HG03442 (cell line): ENCODE results near the gene ALG2.

ENCODE experiments used
- ATAC-seq: cut with Tn5 transposase; IDR thresholded peaks from one replicate; pipeline ENCODE4 v1.9.1; 2021; ENCODE audit warnings: mild to moderate bottlenecking, moderate library complexity; ENCODE audit not compliant: unreplicated experiment

Gene ALG2, protein sequence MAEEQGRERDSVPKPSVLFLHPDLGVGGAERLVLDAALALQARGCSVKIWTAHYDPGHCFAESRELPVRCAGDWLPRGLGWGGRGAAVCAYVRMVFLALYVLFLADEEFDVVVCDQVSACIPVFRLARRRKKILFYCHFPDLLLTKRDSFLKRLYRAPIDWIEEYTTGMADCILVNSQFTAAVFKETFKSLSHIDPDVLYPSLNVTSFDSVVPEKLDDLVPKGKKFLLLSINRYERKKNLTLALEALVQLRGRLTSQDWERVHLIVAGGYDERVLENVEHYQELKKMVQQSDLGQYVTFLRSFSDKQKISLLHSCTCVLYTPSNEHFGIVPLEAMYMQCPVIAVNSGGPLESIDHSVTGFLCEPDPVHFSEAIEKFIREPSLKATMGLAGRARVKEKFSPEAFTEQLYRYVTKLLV

DNA sequence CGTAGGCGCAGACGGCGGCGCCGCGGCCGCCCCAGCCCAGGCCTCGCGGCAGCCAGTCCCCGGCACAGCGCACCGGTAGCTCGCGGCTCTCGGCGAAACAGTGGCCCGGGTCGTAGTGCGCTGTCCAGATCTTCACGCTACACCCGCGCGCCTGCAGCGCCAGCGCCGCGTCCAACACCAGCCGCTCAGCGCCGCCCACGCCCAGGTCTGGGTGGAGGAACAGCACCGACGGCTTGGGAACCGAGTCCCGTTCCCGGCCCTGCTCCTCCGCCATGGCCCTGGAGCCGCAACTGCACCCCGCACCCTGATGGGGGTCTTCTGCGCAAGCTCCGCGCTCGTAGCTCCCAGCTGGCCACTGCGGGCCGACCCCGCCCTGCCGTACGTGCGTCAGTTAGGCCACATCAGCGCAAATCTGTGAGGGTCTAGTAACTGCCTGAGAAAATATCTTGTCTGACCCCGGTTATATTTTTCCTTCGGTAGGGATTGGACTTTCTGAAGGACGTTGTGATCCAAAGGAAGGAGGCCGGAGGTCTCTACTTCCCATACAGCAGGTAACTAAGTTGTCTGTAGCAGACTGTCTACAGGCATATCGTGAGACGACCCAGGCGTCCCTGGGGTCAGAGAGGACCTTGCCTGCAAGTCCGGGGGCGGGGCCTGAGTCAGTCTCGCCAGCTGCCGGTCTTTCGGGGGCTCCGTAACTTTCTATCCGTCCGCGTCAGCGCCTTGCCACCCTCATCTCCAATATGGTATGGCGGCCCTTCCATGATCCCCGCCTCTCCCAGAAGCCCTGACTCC is at the start of gene ALG2, which contains the start of gene SEC61B:
TSS of gene ALG2 (minus strand) at position 322 of the 795 bp plus-strand sequence. CDS start at position 274, 48 bp downstream.
TSS of gene SEC61B (plus strand) at position 662 of the 795 bp plus-strand sequence. CDS start at position 744, 82 bp downstream.
- peak; percentile 91 for ATAC-seq

DNA sequence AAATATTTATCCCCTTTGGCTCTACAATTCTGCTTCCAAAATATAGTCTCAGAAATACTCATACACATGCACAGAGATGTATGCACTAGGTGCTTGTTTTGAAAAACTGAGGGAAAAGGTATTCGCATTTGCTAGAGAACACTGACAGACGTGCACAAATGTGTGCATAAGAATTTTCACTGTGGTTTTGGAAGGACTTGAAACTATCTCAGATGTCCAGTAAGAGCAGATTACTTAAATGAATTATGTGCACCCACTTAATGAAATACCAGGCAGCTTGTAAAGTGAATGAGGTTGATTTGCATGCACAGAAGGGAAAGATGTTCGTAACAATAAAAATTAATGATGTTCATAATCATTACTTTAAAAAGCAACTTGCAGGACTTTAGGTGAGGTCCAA is 48.7 kb upstream of the ALG2 start:
- no peak for ATAC-seq

DNA sequence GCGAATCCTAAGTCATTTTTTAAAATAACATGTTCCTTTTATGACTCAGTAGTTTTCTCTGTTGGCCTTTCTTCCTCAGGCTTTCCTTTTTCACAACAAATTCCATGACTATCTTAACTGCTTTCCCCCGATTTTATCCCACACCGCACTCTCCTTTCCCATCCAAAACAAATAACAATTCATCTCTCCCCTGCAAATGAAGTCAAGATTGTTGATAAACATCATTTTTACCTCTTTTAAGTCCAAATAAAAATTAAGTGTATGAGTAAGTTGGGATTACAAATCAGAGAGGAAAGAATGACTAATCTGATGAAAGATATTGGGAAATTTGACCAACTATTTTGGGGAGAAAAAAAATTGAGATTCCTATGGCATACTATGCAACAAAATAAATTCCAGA is 47.7 kb upstream of the ALG2 start:
- no peak for ATAC-seq

DNA sequence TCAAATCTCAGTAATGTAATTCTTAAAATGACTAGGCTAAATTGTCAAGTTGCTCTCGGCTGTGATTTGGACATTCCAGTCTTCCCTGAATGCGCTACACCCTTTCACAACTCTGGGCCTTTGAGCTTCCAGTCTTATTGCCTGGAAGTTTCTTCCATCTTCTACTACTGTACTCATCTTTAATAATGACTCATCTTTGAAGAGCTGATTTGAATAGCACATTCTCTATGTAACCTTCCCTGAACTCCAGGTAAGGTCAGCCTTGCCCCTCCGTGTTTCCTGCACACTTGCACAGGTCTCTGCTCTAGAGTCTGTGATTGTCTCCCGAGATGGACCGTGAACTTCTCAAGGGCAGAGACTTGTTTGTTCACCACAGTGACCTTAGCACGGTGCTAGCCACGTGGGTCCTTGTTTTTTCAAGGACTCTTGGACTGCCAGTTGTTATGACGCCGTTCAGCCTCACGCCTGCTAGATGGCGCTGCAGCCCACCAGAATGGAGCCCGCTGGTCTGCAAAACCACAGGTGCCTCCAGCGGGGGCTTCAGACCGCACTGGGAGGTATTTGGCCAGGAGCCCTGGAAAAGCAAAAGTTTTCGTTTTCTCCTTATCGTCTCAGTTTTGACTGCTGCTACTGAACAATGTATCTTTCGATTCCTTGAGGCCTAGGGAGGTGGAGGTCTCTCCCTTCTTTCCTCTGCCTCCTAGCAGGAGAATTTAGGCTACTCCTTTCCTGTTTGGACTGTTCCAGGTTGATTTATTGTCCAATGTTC is 44.7 kb upstream of the ALG2 start:
- ATAC-seq: peak; percentile 61

DNA sequence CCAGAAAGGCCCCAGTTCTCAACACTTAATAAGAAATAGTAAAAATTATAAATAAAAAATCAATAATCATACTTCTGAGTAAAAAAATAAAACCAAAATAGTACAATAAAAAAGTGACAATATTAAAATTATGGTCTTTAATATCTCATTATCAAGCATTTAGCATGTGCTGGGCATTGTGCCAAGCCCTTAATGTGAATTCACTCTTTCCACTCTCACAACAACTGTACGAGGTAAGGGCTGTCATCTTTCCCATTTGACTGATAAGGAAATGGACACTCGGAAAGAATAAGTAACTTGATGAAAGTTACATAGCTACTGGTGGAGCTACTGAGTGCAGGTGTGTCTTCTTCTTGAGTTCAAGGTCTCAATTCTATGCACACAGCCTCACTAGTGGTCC is 43.9 kb upstream of the ALG2 start:
- ATAC-seq: no peak

DNA sequence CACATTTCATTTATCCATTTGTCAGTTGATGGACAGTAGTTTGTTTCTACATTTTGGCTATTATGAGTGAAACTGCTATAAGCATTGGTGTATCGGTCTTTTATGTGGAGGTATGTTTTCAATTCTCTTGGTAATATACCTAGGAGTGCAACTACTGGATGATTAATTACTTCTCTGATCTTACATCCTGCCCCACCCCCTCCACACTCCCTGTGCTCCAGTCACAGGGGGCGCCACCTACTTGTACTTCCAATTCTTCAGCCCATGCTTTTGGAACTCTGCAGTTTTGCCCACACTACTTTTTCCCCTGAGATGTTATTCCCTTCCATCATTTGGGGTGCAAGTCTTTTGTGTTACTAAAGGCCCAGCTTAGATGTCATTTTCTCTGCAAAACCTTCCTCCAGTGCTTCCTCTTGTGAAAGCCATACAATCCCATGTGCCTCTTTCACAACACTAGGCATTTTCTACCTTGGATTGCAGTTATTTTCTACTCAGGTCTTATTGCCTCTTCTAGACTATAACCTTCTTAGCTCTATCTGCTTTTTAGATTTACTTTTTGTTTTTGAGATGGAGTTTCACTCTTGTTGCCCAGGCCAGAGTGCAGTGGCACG is 42.4 kb upstream of the ALG2 start:
- no peak for ATAC-seq

DNA sequence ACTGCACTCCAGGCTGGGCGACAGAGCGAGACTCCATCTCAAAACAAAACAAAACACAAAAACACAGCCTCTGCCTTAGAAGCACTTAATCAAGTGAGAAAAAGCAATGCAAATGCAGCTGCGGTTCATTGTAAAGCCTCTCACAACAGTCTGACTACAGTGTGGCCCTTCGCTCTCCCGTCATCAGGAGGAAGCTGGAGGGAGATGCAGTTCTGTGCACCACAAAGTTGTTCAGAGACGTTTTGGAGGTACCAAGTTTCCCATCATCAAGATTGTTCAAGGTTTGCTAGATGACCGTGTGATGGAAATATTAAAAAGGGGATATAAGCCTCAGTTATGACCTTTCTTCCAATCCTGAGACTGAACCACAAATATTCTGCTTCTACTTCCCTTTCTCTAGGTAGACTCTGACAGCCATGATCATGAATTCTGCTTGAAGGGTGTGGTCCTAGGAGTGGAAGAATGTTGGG is 41.2 kb upstream of the ALG2 start:
- ATAC-seq: peak; percentile 60

DNA sequence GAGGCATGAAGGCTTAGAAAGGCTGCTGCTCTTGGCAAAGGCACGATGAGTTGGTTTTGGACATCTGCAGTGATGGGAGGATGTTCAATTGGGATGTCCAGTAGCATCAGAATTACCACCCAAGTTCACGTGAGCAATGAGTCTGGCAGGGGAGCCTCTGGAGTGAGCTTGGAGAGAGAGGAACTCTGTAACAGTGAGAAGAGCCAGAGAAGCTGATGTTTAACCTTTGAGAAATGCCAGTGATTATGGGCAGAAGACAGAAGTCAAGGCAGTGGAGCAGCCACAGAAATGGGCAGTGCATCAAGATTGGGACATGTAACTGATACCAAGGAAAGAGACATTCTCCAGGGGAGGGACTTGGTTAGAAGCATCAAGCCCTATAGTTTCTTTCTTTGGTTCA is 40.2 kb upstream of the ALG2 start:
- ATAC-seq: no peak

DNA sequence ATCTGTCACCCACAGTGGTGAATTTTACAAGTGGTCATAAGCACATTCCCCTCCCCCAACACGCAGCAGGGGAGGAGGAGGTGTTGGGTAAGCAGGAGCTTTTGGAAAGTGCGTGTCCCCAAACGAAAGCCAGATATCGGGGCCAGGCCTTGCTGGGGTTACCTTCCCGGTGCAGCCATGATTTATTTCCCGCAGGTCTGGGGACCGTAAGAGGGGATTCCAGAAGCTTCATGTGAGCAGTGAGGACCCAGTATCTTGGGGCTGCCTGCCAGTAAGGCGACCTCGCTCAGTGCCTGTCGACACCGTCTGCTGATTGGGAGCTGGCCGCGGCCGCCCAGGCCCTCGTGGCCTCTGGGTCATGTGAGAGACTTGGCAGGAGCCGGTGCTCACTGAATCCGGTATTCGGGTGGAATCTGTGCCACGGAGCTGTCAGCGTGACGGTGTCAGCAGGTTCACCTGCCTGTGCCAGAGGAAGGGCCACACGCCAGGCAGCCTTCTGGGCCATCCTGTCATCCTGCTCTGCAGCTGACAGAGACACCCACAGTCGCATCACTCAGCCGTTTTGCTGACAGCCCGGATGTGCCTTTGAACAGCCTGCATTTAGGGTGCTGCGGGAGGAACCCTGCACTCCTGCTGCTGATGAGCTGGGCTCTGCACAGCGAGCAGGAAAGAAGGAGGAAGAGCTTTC is 37.6 kb upstream of the ALG2 start:
- no peak for ATAC-seq

DNA sequence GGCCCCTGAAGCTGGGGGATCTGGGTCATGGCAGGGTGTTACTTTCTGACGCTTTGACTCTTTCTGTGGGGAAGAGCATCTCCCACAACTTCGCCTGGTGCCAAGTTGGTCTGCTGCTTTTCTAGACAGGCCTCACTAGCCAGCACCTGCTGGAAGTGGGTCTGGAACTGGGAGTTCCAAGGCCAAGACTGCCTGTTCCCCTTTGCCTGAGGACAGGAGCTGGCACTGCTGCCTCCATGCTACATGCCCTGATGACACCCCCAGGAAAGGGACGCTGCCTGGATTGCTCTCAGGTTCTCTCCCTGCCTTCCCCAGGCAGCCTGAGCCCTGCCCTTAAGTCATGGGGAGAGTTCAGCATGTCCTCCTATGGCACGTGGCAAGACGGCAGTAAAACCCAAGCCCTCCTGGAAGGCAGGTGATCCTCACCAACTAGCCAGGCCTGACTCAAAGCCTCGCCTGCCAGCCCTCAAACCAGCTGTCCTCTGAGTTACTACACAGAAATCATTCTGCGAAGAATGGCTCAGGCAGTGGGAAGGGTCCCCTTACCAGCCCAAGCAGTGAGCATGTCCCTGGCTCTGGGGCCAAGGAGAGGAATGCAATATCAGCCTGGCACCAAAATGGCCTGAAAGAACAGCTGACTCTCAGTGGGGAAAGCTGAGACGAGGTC is 36.1 kb upstream of the ALG2 start:
- ATAC-seq: no peak

DNA sequence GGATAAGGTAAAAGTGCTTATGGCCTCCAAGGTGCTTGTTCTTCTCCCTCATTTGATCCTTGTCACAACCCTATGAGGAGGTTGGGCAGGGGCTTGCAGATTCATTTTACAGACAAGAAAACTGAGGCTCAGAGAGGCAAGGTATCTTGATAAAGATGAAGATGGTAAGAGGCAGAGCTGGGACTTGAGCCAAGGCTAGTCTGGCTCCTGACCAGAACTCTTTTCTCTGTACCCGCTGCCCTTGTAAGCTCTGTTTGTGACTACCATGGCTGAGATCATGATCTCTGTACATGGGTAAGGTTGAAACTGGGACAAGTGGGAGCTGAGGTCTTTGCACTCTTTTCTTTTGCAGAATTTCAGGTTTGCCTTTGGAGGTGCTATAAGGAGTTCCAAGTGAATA is 33.9 kb upstream of the ALG2 start:
- no peak for ATAC-seq

DNA sequence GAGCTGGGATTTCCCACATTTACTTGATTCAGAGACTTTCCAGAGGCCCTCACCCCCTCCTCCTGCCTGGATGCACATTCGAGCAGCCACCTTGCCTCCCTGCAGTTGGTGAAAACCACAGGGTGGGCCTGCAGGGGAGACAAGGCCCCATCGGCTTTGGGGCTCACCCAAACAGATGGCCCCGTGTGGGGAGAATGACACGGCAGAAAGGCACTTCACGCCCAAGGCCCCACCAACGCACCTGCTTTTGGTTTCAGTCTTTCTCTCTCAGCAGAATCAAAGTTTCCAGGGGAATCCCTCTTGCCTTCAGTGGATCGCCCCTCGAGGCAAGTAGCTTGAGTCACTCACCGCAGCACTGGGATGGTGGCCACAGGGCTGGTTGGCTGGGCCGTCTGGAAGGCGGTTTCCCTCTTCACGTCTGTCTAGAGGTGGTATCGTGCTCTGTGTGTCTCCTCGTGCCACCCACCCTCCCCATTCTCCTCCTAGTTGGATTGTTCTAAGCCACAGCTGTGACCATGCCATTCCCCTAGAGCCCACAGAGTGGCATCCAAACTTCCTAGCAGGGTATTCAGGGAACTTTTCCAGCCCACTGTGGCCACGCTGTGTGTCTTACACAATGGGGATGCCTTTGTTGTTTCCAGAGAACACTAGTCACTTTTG is 32.2 kb upstream of the ALG2 start:
- peak; percentile 82 for ATAC-seq

DNA sequence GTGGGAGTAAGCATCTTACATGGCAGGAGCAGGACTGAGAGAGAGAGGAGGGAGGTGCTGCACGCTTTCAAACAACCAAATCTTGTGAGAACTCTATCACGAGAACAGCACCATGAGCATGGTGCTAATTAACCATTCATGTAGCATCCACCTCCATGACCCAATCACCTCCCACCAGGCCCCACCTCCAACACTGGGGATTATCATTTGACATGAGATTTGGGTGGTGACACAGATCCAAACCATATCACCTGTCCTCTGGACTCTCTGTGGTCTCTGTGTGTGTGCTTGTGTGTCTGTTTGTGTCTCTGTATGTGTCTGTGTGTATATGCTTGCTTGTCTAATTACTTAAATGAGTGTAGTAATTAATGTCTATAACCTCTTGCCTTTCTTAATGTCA is 31.4 kb upstream of the ALG2 start:
- peak; percentile 34 for ATAC-seq

DNA sequence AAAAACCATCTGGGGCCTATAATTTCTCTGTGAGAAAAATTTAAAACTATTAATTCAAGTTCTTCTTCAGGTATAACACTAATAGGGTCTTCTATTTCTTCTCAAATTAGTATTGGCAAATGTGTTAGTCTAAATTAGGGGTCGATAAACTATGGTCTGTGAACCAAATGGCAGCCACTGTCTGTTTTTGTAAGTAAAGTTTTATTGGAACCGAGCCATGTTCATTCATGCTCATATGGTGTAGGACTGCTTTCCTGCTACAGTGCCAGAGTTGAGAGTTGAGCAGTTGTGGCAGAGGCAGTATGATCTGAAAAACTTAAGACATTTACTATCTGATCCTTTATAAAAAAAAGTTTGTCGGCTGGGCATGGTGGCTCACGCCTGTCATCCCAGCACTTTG is 29.4 kb upstream of the ALG2 start:
- no peak for ATAC-seq

DNA sequence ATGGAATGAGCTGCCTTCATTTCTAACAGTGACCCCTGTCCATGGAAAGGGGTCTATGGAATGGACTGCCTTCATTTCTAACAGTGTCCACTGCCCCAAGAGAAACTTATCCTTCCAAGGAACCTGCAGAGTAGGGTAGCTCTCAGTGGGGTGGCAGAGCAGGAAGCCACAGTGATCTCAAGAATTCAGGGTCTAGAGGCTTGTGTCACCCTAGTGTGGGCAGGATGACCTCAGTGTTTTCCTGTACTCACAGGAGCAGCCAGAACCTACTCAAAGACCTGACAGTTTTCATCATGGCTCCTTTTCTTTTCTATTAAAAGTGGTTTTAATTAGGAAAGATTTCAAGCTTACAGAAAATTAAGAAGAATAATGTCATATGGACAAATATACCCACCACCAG is 27.9 kb upstream of the ALG2 start:
- ATAC-seq: no peak

DNA sequence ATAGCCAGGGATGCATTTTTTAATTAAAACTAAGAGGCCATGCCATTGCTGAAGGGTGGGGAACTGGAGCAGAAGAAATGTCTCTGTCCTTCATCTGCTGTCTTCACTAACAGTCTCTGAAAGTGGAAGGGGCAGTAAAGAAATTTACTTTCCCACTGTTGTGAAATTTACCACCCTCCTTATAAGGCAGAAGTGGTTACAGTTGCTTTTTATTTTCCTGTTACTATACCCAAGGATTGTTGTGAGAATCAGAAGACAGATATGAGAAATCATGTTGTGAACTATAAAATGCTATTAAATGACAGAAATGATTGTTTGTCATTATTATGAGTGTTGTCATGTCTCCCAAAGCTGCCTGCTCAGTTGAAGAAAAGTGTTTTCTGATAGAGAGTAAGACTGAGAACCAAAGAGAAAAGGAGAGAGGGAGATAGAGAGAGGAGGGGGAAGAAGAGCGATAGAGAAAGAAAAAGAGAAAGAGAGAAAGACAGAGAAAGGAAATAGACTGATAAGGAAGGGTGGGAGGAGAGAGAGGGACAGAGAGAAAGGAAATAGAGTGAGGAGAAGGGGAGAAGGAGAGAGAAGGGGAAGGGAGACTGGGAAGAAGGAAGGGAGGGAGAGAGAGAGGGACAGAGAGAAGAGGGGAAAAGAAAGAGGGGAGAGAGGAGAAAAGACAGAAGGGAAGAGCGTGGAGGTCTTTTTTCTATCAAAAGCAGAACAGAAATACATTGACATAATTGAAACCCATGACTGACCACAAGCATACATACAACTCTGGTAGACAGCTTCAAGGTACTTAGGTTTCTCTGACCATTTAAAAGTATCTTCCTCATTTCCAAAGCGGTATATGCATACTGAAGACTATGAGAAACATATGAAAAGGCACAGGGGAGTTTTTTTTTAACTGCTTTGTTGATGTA is 22.9 kb upstream of the ALG2 start:
- peak; percentile 87 for ATAC-seq

DNA sequence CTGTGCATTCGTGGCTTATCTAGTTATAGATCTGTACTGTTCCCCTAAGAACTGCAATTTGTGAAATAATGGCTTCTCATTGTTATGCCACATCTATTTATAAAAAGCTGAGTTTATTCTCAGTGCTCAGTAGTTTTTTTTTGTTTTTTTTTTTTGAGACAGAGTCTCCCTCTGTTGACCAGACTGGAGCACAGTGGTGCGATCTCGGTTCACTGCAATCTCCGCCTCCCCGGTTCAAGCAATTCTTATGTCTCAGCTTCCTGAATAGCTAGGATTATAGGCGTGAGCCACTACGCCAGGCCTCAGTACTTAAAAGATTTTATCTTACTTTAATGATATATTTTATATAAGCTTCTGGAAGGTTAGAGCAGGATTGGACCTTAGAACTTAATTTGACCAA is 19.4 kb upstream of the ALG2 start:
- ATAC-seq: no peak
